Type B pancreatic cell (in vitro differentiated cells): ENCODE measurements around the gene NDRG3. TPM values are rescaled to one million over a fixed set of nuclear protein-coding genes. Genes with fewer than 3 reads are reported as not detected.

ENCODE experiments used
- DNase-seq: peaks from one replicate; pipeline ENCODE4 v3.0.0; 2021; ENCODE audit warnings: mixed read lengths; ENCODE audit not compliant: unreplicated experiment; ENCODE audit errors: extremely low spot score
- H3K27ac Mint-ChIP-seq: 2 replicates; pipeline ENCODE4 v1.8.0; 2021; ENCODE audit warnings: mild to moderate bottlenecking, mixed read lengths
- H3K27me3 Mint-ChIP-seq: 2 replicates; pipeline ENCODE4 v1.8.0; 2021; ENCODE audit warnings: mixed read lengths
- H3K36me3 Mint-ChIP-seq: 2 replicates; pipeline ENCODE4 v1.8.0; 2021; ENCODE audit warnings: mixed read lengths
- H3K4me1 Mint-ChIP-seq: one replicate; pipeline ENCODE4 v1.8.0; 2021; ENCODE audit warnings: mixed read lengths; ENCODE audit not compliant: unreplicated experiment
- H3K4me3 Mint-ChIP-seq: 2 replicates; pipeline ENCODE4 v1.8.0; 2021; ENCODE audit warnings: mild to moderate bottlenecking, mixed read lengths
- H3K9me3 Mint-ChIP-seq: 2 replicates; pipeline ENCODE4 v1.8.0; 2021; ENCODE audit warnings: mixed read lengths
- total RNA-seq: library from RNA; stranded (reverse); gene quantifications from 2 replicates; pipeline ENCODE4 v1.2.1, GENCODE V29; 2021; ENCODE audit warnings: low replicate concordance
- TF ChIP-seq, protein P1 (sequence below): fragments of 200-600 bp; sonication (generic); conservative IDR thresholded peaks from 2 replicates; pipeline ENCODE4 v1.5.0; 2021; ENCODE audit warnings: antibody characterized with exemption, mild to moderate bottlenecking

The NDRG3 gene
- total RNA-seq, 1 donor from 2014 or later: 31.5 TPM

DNA sequence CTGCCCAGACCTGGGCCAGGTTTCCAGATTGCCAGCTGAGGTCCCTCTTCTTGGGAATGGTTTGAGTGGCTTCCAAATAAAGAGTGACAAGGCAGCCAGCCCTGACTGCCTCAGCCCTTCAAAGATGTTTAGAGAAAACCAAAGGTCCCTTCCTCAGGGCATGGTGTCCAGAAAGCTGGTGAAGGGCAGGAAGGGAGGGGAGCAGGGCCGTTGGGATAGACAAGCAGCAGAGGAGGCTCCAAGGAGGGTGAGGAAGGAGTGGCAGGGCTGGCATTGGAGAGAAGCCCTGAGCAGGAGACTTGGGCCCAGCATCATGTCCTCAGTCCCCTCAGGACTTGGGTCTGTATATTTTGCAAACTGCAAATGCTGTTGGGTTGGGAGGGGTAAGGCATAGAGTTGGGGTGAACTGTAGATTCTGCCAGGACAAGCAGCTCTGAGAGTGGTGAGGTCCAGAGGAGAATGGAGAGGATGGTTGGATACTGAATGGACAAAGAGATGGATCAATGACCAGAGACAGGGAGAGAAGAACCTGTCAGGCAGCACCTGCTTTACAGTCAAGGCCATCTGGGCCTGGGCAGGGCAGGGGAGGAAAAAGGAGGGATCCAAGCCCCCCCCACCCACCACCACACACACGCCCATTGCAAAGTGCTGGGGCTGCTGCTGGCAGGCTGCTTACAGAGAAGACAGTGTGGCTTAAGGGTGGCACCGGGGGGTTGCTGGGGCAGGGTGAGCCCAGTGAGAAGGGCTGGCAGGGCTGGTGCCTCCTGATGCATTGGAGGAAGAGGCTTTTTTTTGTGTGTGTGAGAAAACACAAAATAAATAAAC, 33.2 kb upstream of the NDRG3 start:
- H3K27ac Mint-ChIP-seq: no peak overlapping the region
- TF ChIP-seq, protein P1, sequence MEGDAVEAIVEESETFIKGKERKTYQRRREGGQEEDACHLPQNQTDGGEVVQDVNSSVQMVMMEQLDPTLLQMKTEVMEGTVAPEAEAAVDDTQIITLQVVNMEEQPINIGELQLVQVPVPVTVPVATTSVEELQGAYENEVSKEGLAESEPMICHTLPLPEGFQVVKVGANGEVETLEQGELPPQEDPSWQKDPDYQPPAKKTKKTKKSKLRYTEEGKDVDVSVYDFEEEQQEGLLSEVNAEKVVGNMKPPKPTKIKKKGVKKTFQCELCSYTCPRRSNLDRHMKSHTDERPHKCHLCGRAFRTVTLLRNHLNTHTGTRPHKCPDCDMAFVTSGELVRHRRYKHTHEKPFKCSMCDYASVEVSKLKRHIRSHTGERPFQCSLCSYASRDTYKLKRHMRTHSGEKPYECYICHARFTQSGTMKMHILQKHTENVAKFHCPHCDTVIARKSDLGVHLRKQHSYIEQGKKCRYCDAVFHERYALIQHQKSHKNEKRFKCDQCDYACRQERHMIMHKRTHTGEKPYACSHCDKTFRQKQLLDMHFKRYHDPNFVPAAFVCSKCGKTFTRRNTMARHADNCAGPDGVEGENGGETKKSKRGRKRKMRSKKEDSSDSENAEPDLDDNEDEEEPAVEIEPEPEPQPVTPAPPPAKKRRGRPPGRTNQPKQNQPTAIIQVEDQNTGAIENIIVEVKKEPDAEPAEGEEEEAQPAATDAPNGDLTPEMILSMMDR: no peak
- peaks cover 13% of the 10 kb centered on the region for H3K36me3 Mint-ChIP-seq

GRCh38 chr20:36777576-36777975, 31.7 kb upstream of the NDRG3 start:
- H3K4me3 Mint-ChIP-seq: no peak overlapping the region
- no peaks in the 10 kb centered on the region for H3K9me3 Mint-ChIP-seq
- peaks cover under 1% of the 10 kb centered on the region for H3K36me3 Mint-ChIP-seq
- DNase-seq: no peak
- TF ChIP-seq, protein P1: no peak
- H3K27ac Mint-ChIP-seq: no peak overlapping the region
- H3K4me1 Mint-ChIP-seq: peaks cover 18% of the 10 kb centered on the region
- H3K27me3 Mint-ChIP-seq: peaks cover 3% of the 10 kb centered on the region

More for the DNA sequence above, 33.2 kb upstream of the NDRG3 start:
- Mint-ChIP-seq H3K27me3 (no peaks in the 10 kb centered on the region), H3K4me1 (peaks cover 11% of the 10 kb centered on the region), H3K4me3 (no peak overlapping the region), H3K9me3 (no peaks in the 10 kb centered on the region)
- DNase-seq: no peak

DNA sequence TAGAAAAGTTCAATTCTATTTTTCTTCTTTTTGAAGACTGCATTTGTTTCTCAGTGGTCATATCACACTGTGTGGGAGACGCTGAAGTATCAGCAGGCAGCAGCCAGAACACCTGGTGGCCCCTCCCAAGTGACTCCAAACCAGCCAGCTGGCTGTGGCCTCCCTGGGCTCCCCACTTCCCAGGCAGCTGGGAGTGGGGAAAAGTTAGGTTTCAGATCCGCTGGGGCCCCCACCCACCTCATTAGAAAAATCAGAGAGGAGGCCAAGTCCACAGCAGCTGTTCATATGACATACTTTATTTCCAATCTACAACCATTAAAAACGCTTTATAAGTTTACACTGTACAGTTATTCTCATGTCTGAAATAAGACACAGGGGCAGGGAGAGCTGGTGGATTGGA, 31.3 kb upstream of the NDRG3 start:
- no peak overlapping the region for H3K27ac Mint-ChIP-seq
- no peaks in the 10 kb centered on the region for H3K36me3 Mint-ChIP-seq
- no peak for DNase-seq
- TF ChIP-seq, protein P1: no peak
- no peaks in the 10 kb centered on the region for H3K9me3 Mint-ChIP-seq
- no peak overlapping the region for H3K4me3 Mint-ChIP-seq
- peaks cover 3% of the 10 kb centered on the region for H3K27me3 Mint-ChIP-seq
- peaks cover 21% of the 10 kb centered on the region for H3K4me1 Mint-ChIP-seq

DNA sequence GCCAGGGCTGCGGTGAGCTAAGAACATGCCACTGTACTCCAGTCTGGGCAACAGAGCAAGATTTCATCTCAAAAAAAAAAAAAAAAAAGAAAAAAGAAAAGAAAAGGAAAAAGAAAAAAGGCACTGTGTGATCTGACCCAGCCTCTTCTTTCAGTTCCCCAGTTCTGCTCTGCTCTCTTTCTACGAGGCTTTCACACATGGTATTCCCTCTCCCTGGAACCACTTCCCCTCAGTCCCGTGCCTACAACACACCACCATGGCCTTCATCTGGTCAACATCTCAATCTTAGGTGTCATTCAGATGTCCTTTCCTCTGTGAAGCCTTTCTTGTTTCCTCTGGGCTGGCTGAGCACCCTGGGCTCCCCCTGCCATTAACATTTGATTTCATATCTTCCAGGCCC, 29.9 kb upstream of the NDRG3 start:
- Mint-ChIP-seq H3K27me3 (peaks cover 3% of the 10 kb centered on the region), H3K27ac (peak overlapping the region; percentile 85), H3K9me3 (no peaks in the 10 kb centered on the region), H3K36me3 (peaks cover 1% of the 10 kb centered on the region), H3K4me1 (peaks cover 25% of the 10 kb centered on the region), H3K4me3 (peak overlapping the region; percentile 71)
- no peak for DNase-seq
- TF ChIP-seq, protein P1: no peak

DNA sequence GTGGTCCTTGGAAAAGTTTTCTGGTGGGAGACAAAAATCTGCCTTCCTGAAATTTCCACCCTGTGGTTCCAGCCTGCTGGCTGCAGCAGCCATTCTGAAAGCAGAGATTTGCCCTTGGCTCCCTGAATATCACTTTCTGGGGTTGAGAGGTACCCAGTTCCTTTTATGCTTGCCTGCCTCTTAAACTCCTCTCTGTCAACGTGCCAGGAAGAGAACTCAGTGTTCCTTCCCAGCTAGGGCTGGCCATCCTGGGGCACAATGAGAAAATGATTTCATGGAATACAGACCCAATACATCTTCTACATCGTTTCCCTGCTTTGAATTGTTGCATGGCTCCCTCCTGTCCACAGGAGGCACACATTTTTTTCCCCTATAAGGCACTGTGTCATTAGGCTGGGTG, 29.3 kb upstream of the NDRG3 start:
- H3K4me3 Mint-ChIP-seq: peak overlapping the region; percentile 95
- H3K4me1 Mint-ChIP-seq: peaks cover 28% of the 10 kb centered on the region
- peaks cover 4% of the 10 kb centered on the region for H3K36me3 Mint-ChIP-seq
- peaks cover 3% of the 10 kb centered on the region for H3K27me3 Mint-ChIP-seq
- TF ChIP-seq, protein P1: peak; percentile 14
- H3K27ac Mint-ChIP-seq: peak overlapping the region; percentile 99
- DNase-seq: no peak
- H3K9me3 Mint-ChIP-seq: no peaks in the 10 kb centered on the region
